ENCODE measurements around the gene SEMA4D. TPM values are rescaled to one million over a fixed set of nuclear protein-coding genes. Genes with fewer than 3 reads are reported as not detected.
A peak's percentile ranks its signal among the peaks of the same experiment; 100 is the strongest.

Gene SEMA4D
- total and polyA plus RNA-seq, 9 of the 15 experiments (the other 6 are each of a cell fraction or from before 2014, with no cell fraction given), result 0.38 to 5.1 (median 1.8) TPM

DNA sequence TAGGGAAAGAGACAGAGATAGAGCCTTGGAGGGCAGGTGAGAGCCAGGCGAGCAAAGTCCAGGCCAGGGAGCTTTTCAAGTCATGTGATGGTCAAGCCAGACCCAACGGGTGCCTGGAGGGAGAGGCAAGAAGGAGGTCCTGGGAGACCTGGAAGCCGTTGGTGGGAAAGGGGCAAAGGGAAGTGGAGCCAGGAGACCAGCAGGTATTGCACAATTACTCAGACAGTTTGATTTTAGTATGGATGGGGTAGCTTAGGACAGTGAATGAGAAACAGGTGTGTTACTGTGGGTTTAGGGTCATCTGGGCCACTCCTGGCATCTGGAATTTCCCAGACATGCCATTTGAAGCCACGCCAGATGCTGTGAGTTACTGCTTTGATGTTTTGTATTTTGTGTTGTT is 174.5 kb downstream of the SEMA4D start:
- no peak overlapping the region for H2AFZ ChIP-seq (ENCODE audit: low read depth, low read length)
- no peak overlapping the region for H3K4me3 ChIP-seq
- in situ Hi-C loops (cut with MboI) (no loop called here), intact Hi-C loops (cut with micrococcal nuclease) (no loop called here)
- 26% methylated on average over 3 of the region's 4 CpGs for WGBS (ENCODE audit: insufficient coverage, low coverage, missing lambda C conversion rate)
- peak overlapping the region; percentile 14 to 76; a peak in 1 of 4 replicates for H3K9ac ChIP-seq (ENCODE audit: insufficient read depth in 1 of 2, low read depth in 2 of 2, low read length in 2 of 2)
- TF ChIP-seq, protein P1, sequence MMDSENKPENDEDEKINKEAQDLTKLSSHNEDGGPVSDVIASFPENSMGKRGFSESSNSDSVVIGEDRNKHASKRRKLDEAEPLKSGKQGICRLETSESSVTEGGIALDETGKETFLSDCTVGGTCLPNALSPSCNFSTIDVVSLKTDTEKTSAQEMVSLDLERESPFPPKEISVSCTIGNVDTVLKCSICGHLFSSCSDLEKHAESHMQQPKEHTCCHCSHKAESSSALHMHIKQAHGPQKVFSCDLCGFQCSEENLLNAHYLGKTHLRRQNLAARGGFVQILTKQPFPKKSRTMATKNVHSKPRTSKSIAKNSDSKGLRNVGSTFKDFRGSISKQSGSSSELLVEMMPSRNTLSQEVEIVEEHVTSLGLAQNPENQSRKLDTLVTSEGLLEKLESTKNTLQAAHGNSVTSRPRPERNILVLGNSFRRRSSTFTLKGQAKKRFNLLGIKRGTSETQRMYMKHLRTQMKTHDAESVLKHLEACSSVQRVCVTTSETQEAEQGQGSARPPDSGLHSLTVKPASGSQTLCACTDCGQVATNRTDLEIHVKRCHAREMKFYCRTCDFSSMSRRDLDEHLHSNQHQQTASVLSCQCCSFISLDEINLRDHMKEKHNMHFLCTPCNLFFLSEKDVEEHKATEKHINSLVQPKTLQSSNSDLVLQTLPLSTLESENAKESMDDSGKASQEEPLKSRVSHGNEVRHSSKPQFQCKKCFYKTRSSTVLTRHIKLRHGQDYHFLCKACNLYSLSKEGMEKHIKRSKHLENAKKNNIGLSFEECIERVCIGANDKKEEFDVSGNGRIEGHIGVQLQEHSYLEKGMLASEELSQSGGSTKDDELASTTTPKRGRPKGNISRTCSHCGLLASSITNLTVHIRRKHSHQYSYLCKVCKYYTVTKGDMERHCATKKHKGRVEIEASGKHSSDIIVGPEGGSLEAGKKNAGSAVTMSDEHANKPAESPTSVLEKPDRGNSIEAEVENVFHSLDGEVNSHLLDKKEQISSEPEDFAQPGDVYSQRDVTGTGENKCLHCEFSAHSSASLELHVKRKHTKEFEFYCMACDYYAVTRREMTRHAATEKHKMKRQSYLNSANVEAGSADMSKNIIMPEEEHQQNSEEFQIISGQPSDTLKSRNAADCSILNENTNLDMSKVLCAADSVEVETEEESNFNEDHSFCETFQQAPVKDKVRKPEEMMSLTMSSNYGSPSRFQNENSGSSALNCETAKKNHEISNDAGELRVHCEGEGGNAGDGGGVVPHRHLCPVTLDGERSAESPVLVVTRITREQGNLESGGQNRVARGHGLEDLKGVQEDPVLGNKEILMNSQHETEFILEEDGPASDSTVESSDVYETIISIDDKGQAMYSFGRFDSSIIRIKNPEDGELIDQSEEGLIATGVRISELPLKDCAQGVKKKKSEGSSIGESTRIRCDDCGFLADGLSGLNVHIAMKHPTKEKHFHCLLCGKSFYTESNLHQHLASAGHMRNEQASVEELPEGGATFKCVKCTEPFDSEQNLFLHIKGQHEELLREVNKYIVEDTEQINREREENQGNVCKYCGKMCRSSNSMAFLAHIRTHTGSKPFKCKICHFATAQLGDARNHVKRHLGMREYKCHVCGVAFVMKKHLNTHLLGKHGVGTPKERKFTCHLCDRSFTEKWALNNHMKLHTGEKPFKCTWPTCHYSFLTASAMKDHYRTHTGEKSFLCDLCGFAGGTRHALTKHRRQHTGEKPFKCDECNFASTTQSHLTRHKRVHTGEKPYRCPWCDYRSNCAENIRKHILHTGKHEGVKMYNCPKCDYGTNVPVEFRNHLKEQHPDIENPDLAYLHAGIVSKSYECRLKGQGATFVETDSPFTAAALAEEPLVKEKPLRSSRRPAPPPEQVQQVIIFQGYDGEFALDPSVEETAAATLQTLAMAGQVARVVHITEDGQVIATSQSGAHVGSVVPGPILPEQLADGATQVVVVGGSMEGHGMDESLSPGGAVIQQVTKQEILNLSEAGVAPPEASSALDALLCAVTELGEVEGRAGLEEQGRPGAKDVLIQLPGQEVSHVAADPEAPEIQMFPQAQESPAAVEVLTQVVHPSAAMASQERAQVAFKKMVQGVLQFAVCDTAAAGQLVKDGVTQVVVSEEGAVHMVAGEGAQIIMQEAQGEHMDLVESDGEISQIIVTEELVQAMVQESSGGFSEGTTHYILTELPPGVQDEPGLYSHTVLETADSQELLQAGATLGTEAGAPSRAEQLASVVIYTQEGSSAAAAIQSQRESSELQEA (IDR thresholded peaks at IDR 0.05; ENCODE audit: low read depth), result 0 out of 2 replicates have a peak, but pooled peaks have one; percentile 29
- TF ChIP-seq, protein P2, sequence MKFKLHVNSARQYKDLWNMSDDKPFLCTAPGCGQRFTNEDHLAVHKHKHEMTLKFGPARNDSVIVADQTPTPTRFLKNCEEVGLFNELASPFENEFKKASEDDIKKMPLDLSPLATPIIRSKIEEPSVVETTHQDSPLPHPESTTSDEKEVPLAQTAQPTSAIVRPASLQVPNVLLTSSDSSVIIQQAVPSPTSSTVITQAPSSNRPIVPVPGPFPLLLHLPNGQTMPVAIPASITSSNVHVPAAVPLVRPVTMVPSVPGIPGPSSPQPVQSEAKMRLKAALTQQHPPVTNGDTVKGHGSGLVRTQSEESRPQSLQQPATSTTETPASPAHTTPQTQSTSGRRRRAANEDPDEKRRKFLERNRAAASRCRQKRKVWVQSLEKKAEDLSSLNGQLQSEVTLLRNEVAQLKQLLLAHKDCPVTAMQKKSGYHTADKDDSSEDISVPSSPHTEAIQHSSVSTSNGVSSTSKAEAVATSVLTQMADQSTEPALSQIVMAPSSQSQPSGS (CRISPR knock-in tag; IDR thresholded peaks at IDR 0.05), result no peak
- TF ChIP-seq, protein P3, sequence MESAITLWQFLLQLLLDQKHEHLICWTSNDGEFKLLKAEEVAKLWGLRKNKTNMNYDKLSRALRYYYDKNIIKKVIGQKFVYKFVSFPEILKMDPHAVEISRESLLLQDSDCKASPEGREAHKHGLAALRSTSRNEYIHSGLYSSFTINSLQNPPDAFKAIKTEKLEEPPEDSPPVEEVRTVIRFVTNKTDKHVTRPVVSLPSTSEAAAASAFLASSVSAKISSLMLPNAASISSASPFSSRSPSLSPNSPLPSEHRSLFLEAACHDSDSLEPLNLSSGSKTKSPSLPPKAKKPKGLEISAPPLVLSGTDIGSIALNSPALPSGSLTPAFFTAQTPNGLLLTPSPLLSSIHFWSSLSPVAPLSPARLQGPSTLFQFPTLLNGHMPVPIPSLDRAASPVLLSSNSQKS (CRISPR knock-in tag; IDR thresholded peaks at IDR 0.05), result no peak
- TF ChIP-seq CEBPB (tag; IDR thresholded peaks at IDR 0.05), result peak; percentile 88
- no peak for TF ChIP-seq NFYB (IDR thresholded peaks at IDR 0.05; ENCODE audit: extremely low read depth, insufficient read length)
- TF ChIP-seq, protein P4, sequence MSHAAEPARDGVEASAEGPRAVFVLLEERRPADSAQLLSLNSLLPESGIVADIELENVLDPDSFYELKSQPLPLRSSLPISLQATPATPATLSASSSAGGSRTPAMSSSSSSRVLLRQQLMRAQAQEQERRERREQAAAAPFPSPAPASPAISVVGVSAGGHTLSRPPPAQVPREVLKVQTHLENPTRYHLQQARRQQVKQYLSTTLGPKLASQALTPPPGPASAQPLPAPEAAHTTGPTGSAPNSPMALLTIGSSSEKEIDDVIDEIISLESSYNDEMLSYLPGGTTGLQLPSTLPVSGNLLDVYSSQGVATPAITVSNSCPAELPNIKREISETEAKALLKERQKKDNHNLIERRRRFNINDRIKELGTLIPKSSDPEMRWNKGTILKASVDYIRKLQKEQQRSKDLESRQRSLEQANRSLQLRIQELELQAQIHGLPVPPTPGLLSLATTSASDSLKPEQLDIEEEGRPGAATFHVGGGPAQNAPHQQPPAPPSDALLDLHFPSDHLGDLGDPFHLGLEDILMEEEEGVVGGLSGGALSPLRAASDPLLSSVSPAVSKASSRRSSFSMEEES (CRISPR knock-in tag; IDR thresholded peaks at IDR 0.05), result peak; percentile 35; the same call in 1 of the 2 replicates
- TF ChIP-seq TEAD4 (IDR thresholded peaks at IDR 0.05; ENCODE audit: low read length), result 0 out of 2 replicates have a peak, but pooled peaks have one; percentile 1
- no peak for TF ChIP-seq TEAD4 (CRISPR knock-in tag; IDR thresholded peaks at IDR 0.05; ENCODE audit: borderline replicate concordance)
- peak; percentile 46 for TF ChIP-seq CEBPG (CRISPR knock-in tag; IDR thresholded peaks at IDR 0.05)
- TF ChIP-seq CEBPG (tag; conservative IDR thresholded peaks at IDR 0.05 in 1 of 2, IDR thresholded peaks at IDR 0.05 in 1 of 2), result peak in 1 of 2 experiments; percentile 73; a peak in 2 of 4 replicates
- CTCF ChIA-PET (ENCODE audit: low intra/inter-chr PET ratio), result no interaction called here
- H4K20me1 ChIP-seq (replicated peaks; ENCODE audit: control insufficient read depth, insufficient read depth, low read length), result no peaks in the 10 kb centered on the region; the same call in 1 of the 2 replicates
- H3K4me2 ChIP-seq (ENCODE audit: insufficient read depth, low read length), result peak overlapping the region; percentile 55
- H3K79me2 ChIP-seq (ENCODE audit: control insufficient read depth, insufficient read depth, low read length), result peaks cover 56% of the 10 kb centered on the region
- no peaks in the 10 kb centered on the region for H3K27me3 ChIP-seq (ENCODE audit: control insufficient read depth in 2 of 2, insufficient read depth in 2 of 2, low read length in 2 of 2)
- H3K9me3 ChIP-seq (replicated peaks; ENCODE audit: control insufficient read depth, insufficient read depth, low read depth, low read length), result no peaks in the 10 kb centered on the region
- no peaks in the 10 kb centered on the region for H3K9me1 ChIP-seq (ENCODE audit: control insufficient read depth, insufficient read depth, low read length)
- peaks cover 9 to 17% of the 10 kb centered on the region in 2 experiments for H3K4me1 ChIP-seq (replicated peaks in 1 of 2; ENCODE audit: control insufficient read depth in 2 of 2, insufficient read depth in 2 of 2, low read length in 2 of 2)
- no TSS peak for BruUV-seq (replicated peaks)
- H3K36me3 ChIP-seq (ENCODE audit: control insufficient read depth, insufficient read depth, low read length), result peaks cover 29% of the 10 kb centered on the region; the same call in 2 of the 3 replicates
- FAIRE-seq, result no peak
- POLR2A ChIA-PET, result interaction anchor here (0.8 kb wide), 1 partner anchor 363 kb away, joined by 3 read pairs; no protein-coding TSS in a partner anchor
- ATAC-seq, result no peak
- no peak overlapping the region for H3K27ac ChIP-seq (ENCODE audit: extremely low read depth, low read depth, low read length)
- peak in 2 of 4 experiments; percentile 17 to 18 for DNase-seq (ENCODE audit: extremely low read depth in 1 of 4, low spot score in 3 of 4)

Measured in K562 (cell line).